K562 (cell line): Measurements from ENCODE around the gene DHCR7. TPM values are rescaled to one million over a fixed set of nuclear protein-coding genes. Genes with fewer than 3 reads are reported as not detected.

Experiments used
- microRNA-seq: library from miRNA; unstranded; fragments of <30 nt; microRNA quantifications from one replicate; pipeline ENCODE4, GENCODE V29; 2018; ENCODE audit warnings: borderline microRNAs expressed
- polyA plus RNA-seq, 8 experiments: library from polyadenylated mRNA; depleted of rRNA in 4 of 8; stranded (reverse) in 5 of 8; unstranded in 3 of 8; fragments of >200 nt; fragmentation: Nextera tagmentation in 2 of 8; fragmentation: Illumina TruSeq in 1 of 8; extraction: Ambion mirVana in 2 of 8; extraction: Trizol in 1 of 8; gene quantifications; 2 replicates each; pipeline versions ENCODE4 v1.2.1 to v1.2.3, GENCODE V29; 2011 to 2014; ENCODE audit warnings: inconsistent platforms in 1 of 8, missing spikeins in 1 of 8
- small RNA-seq: library from RNA; depleted of rRNA; stranded (forward); fragments of <200 nt; gene quantifications from one replicate; pipeline ENCODE3, GENCODE V24; 2014
- total RNA-seq, 7 experiments: library from RNA; depleted of rRNA in 6 of 7; stranded (reverse); fragments of >200 nt in 6 of 7; fragmentation: Illumina TruSeq in 2 of 7; extraction: Trizol in 2 of 7; gene quantifications; 2 replicates each; pipeline versions ENCODE4 v1.2.1 to v1.2.3, GENCODE V29; 2011 to 2021; ENCODE audit warnings: low replicate concordance in 1 of 7

The DHCR7 gene
- total and polyA plus RNA-seq, 9 of the 15 experiments (the other 6 are each of a cell fraction or from before 2014, with no cell fraction given): 8.4 to 192 (median 82.4) TPM

Small RNAs within 50 kb of the gene (microRNA-seq; reads per million reads assigned to microRNA genes)
- gene MIR6754: not detected

Small RNAs within 50 kb of the gene (small RNA-seq; reads per million reads assigned to genes)
- not detected for gene MIR6754

Other genes with a start within 250 kb of the DHCR7 start
- not detected in 2 replicates for gene SHANK2, start 195.8 kb downstream of the DHCR7 start, total RNA-seq (2014; rRNA removed)
- gene SHANK2, start 195.8 kb downstream of the DHCR7 start, total RNA-seq (2014; rRNA removed; fragmentation: Illumina TruSeq; extraction: Trizol): not detected in 2 replicates
- gene SHANK2, start 195.8 kb downstream of the DHCR7 start, total RNA-seq (2015; rRNA removed; fragmentation: Illumina TruSeq; extraction: Trizol): not detected in 2 replicates
- gene SHANK2, start 195.8 kb downstream of the DHCR7 start, total RNA-seq (2021): 0.07 and 0.22 TPM in 2 replicates
- not detected in 2 replicates for gene SHANK2, start 195.8 kb downstream of the DHCR7 start, polyA plus RNA-seq (2011; rRNA removed)
- not detected in 2 replicates for gene SHANK2, start 195.8 kb downstream of the DHCR7 start, polyA plus RNA-seq (2014; fragmentation: Illumina TruSeq; extraction: Trizol)
- under 1 TPM in 1 of 2 experiments, not detected in 1; 0.04 TPM for gene SHANK2, start 195.8 kb downstream of the DHCR7 start, polyA plus RNA-seq (2014; fragmentation: Nextera tagmentation; extraction: Ambion mirVana)
- not detected in 2 replicates for gene SHANK2, start 195.8 kb downstream of the DHCR7 start, polyA plus RNA-seq (2014; rRNA removed)
- gene NADSYN1, start 4.8 kb upstream of the DHCR7 start, total RNA-seq (2014; rRNA removed): 44.5 and 53.6 TPM in 2 replicates
- gene NADSYN1, start 4.8 kb upstream of the DHCR7 start, total RNA-seq (2014; rRNA removed; fragmentation: Illumina TruSeq; extraction: Trizol): 26.3 and 27.4 TPM in 2 replicates
- 41.7 and 42.8 TPM in 2 replicates for gene NADSYN1, start 4.8 kb upstream of the DHCR7 start, total RNA-seq (2015; rRNA removed; fragmentation: Illumina TruSeq; extraction: Trizol)
- gene NADSYN1, start 4.8 kb upstream of the DHCR7 start, total RNA-seq (2021): 47.9 and 51.6 TPM in 2 replicates
- gene NADSYN1, start 4.8 kb upstream of the DHCR7 start, polyA plus RNA-seq (2011; rRNA removed): 43.2 and 51.7 TPM in 2 replicates
- 40.3 and 42.1 TPM in 2 replicates for gene NADSYN1, start 4.8 kb upstream of the DHCR7 start, polyA plus RNA-seq (2014; fragmentation: Illumina TruSeq; extraction: Trizol)
- 10 to 100 TPM; 12.7 to 14.6 TPM for gene NADSYN1, start 4.8 kb upstream of the DHCR7 start, polyA plus RNA-seq (2014; fragmentation: Nextera tagmentation; extraction: Ambion mirVana)
- gene NADSYN1, start 4.8 kb upstream of the DHCR7 start, polyA plus RNA-seq (2014; rRNA removed): 54.0 and 57.3 TPM in 2 replicates
- not detected in 2 replicates for gene KRTAP5-7, start 78.9 kb upstream of the DHCR7 start, total RNA-seq (2014; rRNA removed)
- not detected in 2 replicates for gene KRTAP5-7, start 78.9 kb upstream of the DHCR7 start, total RNA-seq (2014; rRNA removed; fragmentation: Illumina TruSeq; extraction: Trizol)
- gene KRTAP5-7, start 78.9 kb upstream of the DHCR7 start, total RNA-seq (2015; rRNA removed; fragmentation: Illumina TruSeq; extraction: Trizol): not detected in 2 replicates
- not detected in 2 replicates for gene KRTAP5-7, start 78.9 kb upstream of the DHCR7 start, total RNA-seq (2021)
- gene KRTAP5-7, start 78.9 kb upstream of the DHCR7 start, polyA plus RNA-seq (2011; rRNA removed): not detected in 2 replicates
- not detected in 2 replicates for gene KRTAP5-7, start 78.9 kb upstream of the DHCR7 start, polyA plus RNA-seq (2014; fragmentation: Illumina TruSeq; extraction: Trizol)
- not detected for gene KRTAP5-7, start 78.9 kb upstream of the DHCR7 start, polyA plus RNA-seq (2014; fragmentation: Nextera tagmentation; extraction: Ambion mirVana)
- gene KRTAP5-7, start 78.9 kb upstream of the DHCR7 start, polyA plus RNA-seq (2014; rRNA removed): not detected in 2 replicates
- not detected in 2 replicates for gene KRTAP5-8, start 89.6 kb upstream of the DHCR7 start, total RNA-seq (2014; rRNA removed)
- not detected in 2 replicates for gene KRTAP5-8, start 89.6 kb upstream of the DHCR7 start, total RNA-seq (2014; rRNA removed; fragmentation: Illumina TruSeq; extraction: Trizol)
- not detected in 2 replicates for gene KRTAP5-8, start 89.6 kb upstream of the DHCR7 start, total RNA-seq (2015; rRNA removed; fragmentation: Illumina TruSeq; extraction: Trizol)
- gene KRTAP5-8, start 89.6 kb upstream of the DHCR7 start, total RNA-seq (2021): not detected in 2 replicates
- not detected in 2 replicates for gene KRTAP5-8, start 89.6 kb upstream of the DHCR7 start, polyA plus RNA-seq (2011; rRNA removed)
- not detected in 2 replicates for gene KRTAP5-8, start 89.6 kb upstream of the DHCR7 start, polyA plus RNA-seq (2014; fragmentation: Illumina TruSeq; extraction: Trizol)
- gene KRTAP5-8, start 89.6 kb upstream of the DHCR7 start, polyA plus RNA-seq (2014; fragmentation: Nextera tagmentation; extraction: Ambion mirVana): not detected
- not detected in 2 replicates for gene KRTAP5-8, start 89.6 kb upstream of the DHCR7 start, polyA plus RNA-seq (2014; rRNA removed)
- gene KRTAP5-9, start 100.0 kb upstream of the DHCR7 start, total RNA-seq (2014; rRNA removed): not detected in 2 replicates
- gene KRTAP5-9, start 100.0 kb upstream of the DHCR7 start, total RNA-seq (2014; rRNA removed; fragmentation: Illumina TruSeq; extraction: Trizol): not detected in 2 replicates
- gene KRTAP5-9, start 100.0 kb upstream of the DHCR7 start, total RNA-seq (2015; rRNA removed; fragmentation: Illumina TruSeq; extraction: Trizol): not detected in 2 replicates
- gene KRTAP5-9, start 100.0 kb upstream of the DHCR7 start, total RNA-seq (2021): not detected in 2 replicates
- not detected in 2 replicates for gene KRTAP5-9, start 100.0 kb upstream of the DHCR7 start, polyA plus RNA-seq (2011; rRNA removed)
- gene KRTAP5-9, start 100.0 kb upstream of the DHCR7 start, polyA plus RNA-seq (2014; fragmentation: Illumina TruSeq; extraction: Trizol): not detected in 2 replicates
- not detected for gene KRTAP5-9, start 100.0 kb upstream of the DHCR7 start, polyA plus RNA-seq (2014; fragmentation: Nextera tagmentation; extraction: Ambion mirVana)
- gene KRTAP5-9, start 100.0 kb upstream of the DHCR7 start, polyA plus RNA-seq (2014; rRNA removed): not detected in 2 replicates
- gene KRTAP5-10, start 117.2 kb upstream of the DHCR7 start, total RNA-seq (2014; rRNA removed): not detected in 2 replicates
- not detected in 2 replicates for gene KRTAP5-10, start 117.2 kb upstream of the DHCR7 start, total RNA-seq (2014; rRNA removed; fragmentation: Illumina TruSeq; extraction: Trizol)
- not detected in 2 replicates for gene KRTAP5-10, start 117.2 kb upstream of the DHCR7 start, total RNA-seq (2015; rRNA removed; fragmentation: Illumina TruSeq; extraction: Trizol)
- not detected in 2 replicates for gene KRTAP5-10, start 117.2 kb upstream of the DHCR7 start, total RNA-seq (2021)
- not detected in 2 replicates for gene KRTAP5-10, start 117.2 kb upstream of the DHCR7 start, polyA plus RNA-seq (2011; rRNA removed)
- not detected in 2 replicates for gene KRTAP5-10, start 117.2 kb upstream of the DHCR7 start, polyA plus RNA-seq (2014; fragmentation: Illumina TruSeq; extraction: Trizol)
- gene KRTAP5-10, start 117.2 kb upstream of the DHCR7 start, polyA plus RNA-seq (2014; fragmentation: Nextera tagmentation; extraction: Ambion mirVana): not detected
- gene KRTAP5-10, start 117.2 kb upstream of the DHCR7 start, polyA plus RNA-seq (2014; rRNA removed): not detected in 2 replicates
- not detected in 2 replicates for gene KRTAP5-11, start 134.5 kb upstream of the DHCR7 start, total RNA-seq (2014; rRNA removed)
- not detected in 2 replicates for gene KRTAP5-11, start 134.5 kb upstream of the DHCR7 start, total RNA-seq (2014; rRNA removed; fragmentation: Illumina TruSeq; extraction: Trizol)
- gene KRTAP5-11, start 134.5 kb upstream of the DHCR7 start, total RNA-seq (2015; rRNA removed; fragmentation: Illumina TruSeq; extraction: Trizol): not detected in 2 replicates
- gene KRTAP5-11, start 134.5 kb upstream of the DHCR7 start, total RNA-seq (2021): not detected in 2 replicates
- not detected in 2 replicates for gene KRTAP5-11, start 134.5 kb upstream of the DHCR7 start, polyA plus RNA-seq (2011; rRNA removed)
- gene KRTAP5-11, start 134.5 kb upstream of the DHCR7 start, polyA plus RNA-seq (2014; fragmentation: Illumina TruSeq; extraction: Trizol): not detected in 2 replicates
- not detected for gene KRTAP5-11, start 134.5 kb upstream of the DHCR7 start, polyA plus RNA-seq (2014; fragmentation: Nextera tagmentation; extraction: Ambion mirVana)
- gene KRTAP5-11, start 134.5 kb upstream of the DHCR7 start, polyA plus RNA-seq (2014; rRNA removed): not detected in 2 replicates